ENCODE data around the gene GLCE.
A peak's percentile ranks its signal among the peaks of the same experiment; 100 is the strongest.

GLCE gene

GRCh38 chr15:69160141-69160993 lies at the start of gene GLCE:
Gene GLCE (plus strand): TSS chr15:69160635. CDS start chr15:69255807, 95,172 bp downstream.
- H3K4me3 ChIP-seq (ENCODE audit: low read depth, low read length): peak within 1 kb of the TSS; percentile 78
- peak; percentile 89 for DNase-seq (ENCODE audit: low read depth)

- H3K4me3 ChIP-seq (ENCODE audit: low read depth, low read length): no peak overlapping the region
- no peak for DNase-seq (ENCODE audit: low read depth)
Measured at GRCh38 chr15:69114331-69114928, 46.0 kb upstream of the GLCE start.

GRCh38 chr15:69115031-69115430 lies 45.4 kb upstream of the GLCE start:
- no peak for DNase-seq (ENCODE audit: low read depth)

GRCh38 chr15:69116391-69116790 lies 44.0 kb upstream of the GLCE start:
- DNase-seq (ENCODE audit: low read depth): no peak
- H3K4me3 ChIP-seq (ENCODE audit: low read depth, low read length): no peak overlapping the region

More at GRCh38 chr15:69115031-69115430, 45.4 kb upstream of the GLCE start:
- H3K4me3 ChIP-seq (ENCODE audit: low read depth, low read length): no peak overlapping the region

GRCh38 chr15:69117431-69117871 lies 43.0 kb upstream of the GLCE start:
- peak; percentile 36 for DNase-seq (ENCODE audit: low read depth)
- H3K4me3 ChIP-seq (ENCODE audit: low read depth, low read length): no peak overlapping the region

GRCh38 chr15:69118089-69118488 lies 42.3 kb upstream of the GLCE start:
- H3K4me3 ChIP-seq (ENCODE audit: low read depth, low read length): no peak overlapping the region
- no peak for DNase-seq (ENCODE audit: low read depth)

GRCh38 chr15:69119001-69119400 lies 41.4 kb upstream of the GLCE start:
- H3K4me3 ChIP-seq (ENCODE audit: low read depth, low read length): no peak overlapping the region
- no peak for DNase-seq (ENCODE audit: low read depth)

GRCh38 chr15:69119683-69120395 lies 40.6 kb upstream of the GLCE start:
- no peak for DNase-seq (ENCODE audit: low read depth)

GRCh38 chr15:69120732-69121131 lies 39.7 kb upstream of the GLCE start:
- H3K4me3 ChIP-seq (ENCODE audit: low read depth, low read length): no peak overlapping the region
- no peak for DNase-seq (ENCODE audit: low read depth)

More at GRCh38 chr15:69119683-69120395, 40.6 kb upstream of the GLCE start:
- no peak overlapping the region for H3K4me3 ChIP-seq (ENCODE audit: low read depth, low read length)

GRCh38 chr15:69121198-69121828 lies 39.1 kb upstream of the GLCE start:
- no peak overlapping the region for H3K4me3 ChIP-seq (ENCODE audit: low read depth, low read length)
- DNase-seq (ENCODE audit: low read depth): no peak

- DNase-seq (ENCODE audit: low read depth): no peak
- H3K4me3 ChIP-seq (ENCODE audit: low read depth, low read length): no peak overlapping the region
Measured at GRCh38 chr15:69125236-69125635, 35.2 kb upstream of the GLCE start.

- peak; percentile 51 for DNase-seq (ENCODE audit: low read depth)
- no peak overlapping the region for H3K4me3 ChIP-seq (ENCODE audit: low read depth, low read length)
Measured at GRCh38 chr15:69126054-69126469, 34.4 kb upstream of the GLCE start.

- H3K4me3 ChIP-seq (ENCODE audit: low read depth, low read length): no peak overlapping the region
- no peak for DNase-seq (ENCODE audit: low read depth)
Measured at GRCh38 chr15:69127306-69127705, 33.1 kb upstream of the GLCE start.

- H3K4me3 ChIP-seq (ENCODE audit: low read depth, low read length): no peak overlapping the region
- DNase-seq (ENCODE audit: low read depth): no peak
Measured at GRCh38 chr15:69128667-69129311, 31.6 kb upstream of the GLCE start.

GRCh38 chr15:69131362-69132220 lies 28.8 kb upstream of the GLCE start:
- no peak for DNase-seq (ENCODE audit: low read depth)
- no peak overlapping the region for H3K4me3 ChIP-seq (ENCODE audit: low read depth, low read length)

GRCh38 chr15:69132430-69132829 lies 28.0 kb upstream of the GLCE start:
- no peak overlapping the region for H3K4me3 ChIP-seq (ENCODE audit: low read depth, low read length)
- no peak for DNase-seq (ENCODE audit: low read depth)

- no peak for DNase-seq (ENCODE audit: low read depth)
- no peak overlapping the region for H3K4me3 ChIP-seq (ENCODE audit: low read depth, low read length)
Measured at GRCh38 chr15:69132977-69133861, 27.2 kb upstream of the GLCE start.

Data from skeletal muscle cell (primary cell).